Upper lobe of left lung (tissue), 4 donors: Measurements from ENCODE around the gene CDK13.

Experiments
- POLR2A ChIP-seq, 4 donors: fragments of 450-650 bp; IDR thresholded peaks; one replicate each; pipeline ENCODE4 v1.5.1; 2016 to 2017; ENCODE audit warnings: antibody characterized with exemption in 4 of 4, mild to moderate bottlenecking in 2 of 4
- TF ChIP-seq, protein P1 (sequence below), 6 experiments: fragments of 450-650 bp in 4 of 6; fragments of 200-600 bp in 2 of 6; sonication (generic) in 2 of 6; IDR thresholded peaks; one replicate each; pipeline ENCODE4 v1.5.1; 2016 to 2019; ENCODE audit warnings: antibody characterized with exemption in 6 of 6

DNA sequence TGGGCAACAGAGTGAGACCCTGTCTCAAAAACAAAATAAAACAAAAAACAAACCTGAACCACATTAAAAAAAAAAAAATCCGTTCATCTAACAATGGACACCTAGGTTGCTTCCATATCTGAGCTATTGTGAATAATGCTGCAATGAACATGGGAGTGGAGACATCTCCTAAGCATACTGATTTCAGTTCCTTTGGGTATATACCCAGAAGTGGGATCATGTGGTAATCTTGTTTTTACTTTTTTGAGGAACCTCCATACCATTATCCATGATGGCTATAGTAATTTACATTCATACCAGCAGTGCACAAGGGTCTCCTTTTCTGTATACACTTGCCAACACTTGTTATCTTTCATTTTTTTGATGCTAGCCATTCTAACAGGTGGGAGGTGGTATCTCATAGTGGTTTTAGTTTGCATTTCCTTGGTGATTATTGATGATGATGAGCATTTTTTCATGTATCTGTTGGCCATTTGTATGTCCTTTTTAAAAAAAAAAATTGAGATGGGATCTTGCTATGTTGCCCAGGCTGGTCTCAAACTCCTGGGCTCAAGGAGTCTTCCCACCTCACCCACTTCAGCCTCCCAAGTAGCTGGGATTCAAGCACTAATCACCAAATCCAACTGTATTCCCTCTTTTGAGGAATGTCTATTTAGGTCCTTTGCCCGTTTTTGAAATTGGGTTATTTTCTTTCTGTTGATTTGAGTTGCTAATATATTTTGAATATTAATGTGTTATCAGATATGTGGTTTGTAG, 17.5 kb downstream of the CDK13 start:
- TF ChIP-seq, protein P1, sequence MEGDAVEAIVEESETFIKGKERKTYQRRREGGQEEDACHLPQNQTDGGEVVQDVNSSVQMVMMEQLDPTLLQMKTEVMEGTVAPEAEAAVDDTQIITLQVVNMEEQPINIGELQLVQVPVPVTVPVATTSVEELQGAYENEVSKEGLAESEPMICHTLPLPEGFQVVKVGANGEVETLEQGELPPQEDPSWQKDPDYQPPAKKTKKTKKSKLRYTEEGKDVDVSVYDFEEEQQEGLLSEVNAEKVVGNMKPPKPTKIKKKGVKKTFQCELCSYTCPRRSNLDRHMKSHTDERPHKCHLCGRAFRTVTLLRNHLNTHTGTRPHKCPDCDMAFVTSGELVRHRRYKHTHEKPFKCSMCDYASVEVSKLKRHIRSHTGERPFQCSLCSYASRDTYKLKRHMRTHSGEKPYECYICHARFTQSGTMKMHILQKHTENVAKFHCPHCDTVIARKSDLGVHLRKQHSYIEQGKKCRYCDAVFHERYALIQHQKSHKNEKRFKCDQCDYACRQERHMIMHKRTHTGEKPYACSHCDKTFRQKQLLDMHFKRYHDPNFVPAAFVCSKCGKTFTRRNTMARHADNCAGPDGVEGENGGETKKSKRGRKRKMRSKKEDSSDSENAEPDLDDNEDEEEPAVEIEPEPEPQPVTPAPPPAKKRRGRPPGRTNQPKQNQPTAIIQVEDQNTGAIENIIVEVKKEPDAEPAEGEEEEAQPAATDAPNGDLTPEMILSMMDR (IDR thresholded peaks at IDR 0.05): no peak
- TF ChIP-seq POLR2A (IDR thresholded peaks at IDR 0.05): no peak
